Liver (tissue), 3 donors: ENCODE measurements around the gene APBA1.

Experiments
- ATF3 ChIP-seq: IDR thresholded peaks from 2 replicates; pipeline ENCODE4 v1.6.1; 2016; ENCODE audit warnings: antibody characterized with exemption
- CTCF ChIP-seq: fragments of 150-350 bp; IDR thresholded peaks from 2 replicates; pipeline ENCODE4 v1.5.1; 2017; ENCODE audit warnings: improper control_type of control experiment, low read depth, low read length; ENCODE audit not compliant: missing input control
- EGR1 ChIP-seq, 2 donors: IDR thresholded peaks; 2 replicates each; pipeline ENCODE4 v1.6.1; 2016 to 2018; ENCODE audit warnings: antibody characterized with exemption in 2 of 2, low read depth in 2 of 2
- FOXA1 ChIP-seq: IDR thresholded peaks from 2 replicates; pipeline ENCODE4 v1.6.1; 2016; ENCODE audit warnings: antibody characterized with exemption
- GABPA ChIP-seq, 2 donors: IDR thresholded peaks in 1 of 2; conservative IDR thresholded peaks in 1 of 2; 2 replicates each; pipeline ENCODE4 v1.6.1; 2016; ENCODE audit warnings: antibody characterized with exemption in 2 of 2, mild to moderate bottlenecking in 1 of 2, moderate library complexity in 1 of 2
- HNF4G ChIP-seq: IDR thresholded peaks from 2 replicates; pipeline ENCODE4 v1.6.1; 2016; ENCODE audit warnings: antibody characterized with exemption
- JUND ChIP-seq, 2 donors: IDR thresholded peaks; 2 replicates each; pipeline ENCODE4 v1.6.1; 2016; ENCODE audit warnings: antibody characterized with exemption in 2 of 2
- MAX ChIP-seq: IDR thresholded peaks from 2 replicates; pipeline ENCODE4 v1.6.1; 2016; ENCODE audit warnings: antibody characterized with exemption
- RAD21 ChIP-seq, 2 donors: IDR thresholded peaks; 2 replicates each; pipeline ENCODE4 v1.6.1; 2016; ENCODE audit warnings: antibody characterized with exemption in 2 of 2, mild to moderate bottlenecking in 2 of 2
- REST ChIP-seq: IDR thresholded peaks from 2 replicates; pipeline ENCODE4 v1.6.1; 2016; ENCODE audit warnings: antibody characterized with exemption, mild to moderate bottlenecking
- RXRA ChIP-seq, 2 donors: IDR thresholded peaks; 2 replicates each; pipeline ENCODE4 v1.6.1; 2017 to 2018; ENCODE audit warnings: antibody characterized with exemption in 2 of 2, mild to moderate bottlenecking in 1 of 2
- SP1 ChIP-seq: IDR thresholded peaks from 2 replicates; pipeline ENCODE4 v1.6.1; 2018; ENCODE audit warnings: antibody characterized with exemption, mild to moderate bottlenecking
- TAF1 ChIP-seq: conservative IDR thresholded peaks from 2 replicates; pipeline ENCODE4 v1.6.1; 2016; ENCODE audit warnings: antibody characterized with exemption, mild to moderate bottlenecking
- YY1 ChIP-seq: IDR thresholded peaks from 2 replicates; pipeline ENCODE4 v1.6.1; 2016; ENCODE audit warnings: antibody characterized with exemption, mild to moderate bottlenecking
- donor health status: healthy.
- donor health status: healthy.

- TF ChIP-seq CTCF (no peak), MAX (no peak), RAD21 (IDR thresholded peaks at IDR 0.05) (no peak), ATF3 (no peak), GABPA (IDR thresholded peaks at IDR 0.05 in 1 of 2, conservative IDR thresholded peaks at IDR 0.05 in 1 of 2) (no peak), YY1 (no peak), REST (no peak), EGR1 (IDR thresholded peaks at IDR 0.05; ENCODE audit: low read depth in 2 of 2) (no peak), FOXA1 (no peak), TAF1 (no peak), RXRA (IDR thresholded peaks at IDR 0.05) (no peak), JUND (IDR thresholded peaks at IDR 0.05) (no peak), HNF4G (no peak), SP1 (no peak)
Observed at GRCh38 chr9:69444791-69445190, 227.4 kb downstream of the APBA1 start.
